ENCODE results near the gene ATRAID. TPM values are rescaled to one million over a fixed set of nuclear protein-coding genes. Genes with fewer than 3 reads are reported as not detected.
A peak's percentile ranks its signal among the peaks of the same experiment; 100 is the strongest.

ATRAID gene
- total RNA-seq, 1 experiment from 2014 or later, result 97.2 TPM

DNA sequence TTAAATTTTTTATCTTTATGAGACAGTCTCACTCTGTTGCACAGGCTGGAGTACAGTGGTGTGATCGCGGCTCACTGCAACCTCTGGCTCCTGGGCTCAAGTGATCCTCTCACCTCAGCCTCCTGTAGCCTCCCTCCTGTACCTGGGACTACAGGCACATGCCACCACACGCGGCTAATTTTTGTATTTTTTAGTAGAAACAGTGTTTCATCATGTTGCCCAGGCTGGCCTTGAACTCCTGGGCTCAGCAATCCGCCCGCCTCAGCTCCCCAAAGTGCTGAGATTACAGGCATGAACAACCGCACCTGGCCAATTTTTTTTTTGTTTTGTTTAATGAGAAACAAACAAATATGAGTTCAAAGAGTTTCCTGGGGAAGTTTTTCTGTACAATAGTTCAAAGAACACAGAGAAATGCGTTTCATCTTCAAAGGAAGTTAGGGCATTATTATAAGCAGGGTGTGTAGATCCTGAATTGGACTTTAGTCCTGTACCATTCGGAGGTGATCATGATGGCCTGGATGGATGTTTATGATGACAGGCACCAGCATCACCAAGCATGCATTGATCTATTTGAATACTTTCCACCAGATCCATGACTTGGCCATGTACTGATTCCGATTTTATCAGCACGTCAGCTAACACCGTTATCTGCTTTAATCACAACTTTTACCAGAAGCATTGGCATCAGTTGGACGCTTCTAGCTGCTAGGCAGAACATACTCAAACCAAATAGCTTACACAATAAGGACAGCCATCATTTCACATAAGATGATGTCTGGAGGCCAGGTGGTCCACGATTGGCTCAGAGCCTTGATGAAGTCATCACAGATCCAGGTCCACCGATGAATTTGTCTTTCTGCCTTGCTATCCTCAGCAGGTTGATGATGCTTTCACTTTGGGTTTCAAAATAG lies 34.1 kb upstream of the ATRAID start:
- TF ChIP-seq CREB1 (CRISPR knock-in tag; IDR thresholded peaks at IDR 0.05), result no peak
- TF ChIP-seq GABPB1 (CRISPR knock-in tag; IDR thresholded peaks at IDR 0.05), result peak; percentile 98
- TF ChIP-seq, protein P1, sequence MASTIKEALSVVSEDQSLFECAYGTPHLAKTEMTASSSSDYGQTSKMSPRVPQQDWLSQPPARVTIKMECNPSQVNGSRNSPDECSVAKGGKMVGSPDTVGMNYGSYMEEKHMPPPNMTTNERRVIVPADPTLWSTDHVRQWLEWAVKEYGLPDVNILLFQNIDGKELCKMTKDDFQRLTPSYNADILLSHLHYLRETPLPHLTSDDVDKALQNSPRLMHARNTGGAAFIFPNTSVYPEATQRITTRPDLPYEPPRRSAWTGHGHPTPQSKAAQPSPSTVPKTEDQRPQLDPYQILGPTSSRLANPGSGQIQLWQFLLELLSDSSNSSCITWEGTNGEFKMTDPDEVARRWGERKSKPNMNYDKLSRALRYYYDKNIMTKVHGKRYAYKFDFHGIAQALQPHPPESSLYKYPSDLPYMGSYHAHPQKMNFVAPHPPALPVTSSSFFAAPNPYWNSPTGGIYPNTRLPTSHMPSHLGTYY (CRISPR knock-in tag; IDR thresholded peaks at IDR 0.05), result no peak
- CTCF ChIA-PET, result interaction anchor here (1.1 to 2.1 kb wide), 2 partner anchors 14 to 44 kb away, joined by 4 to 12 read pairs; partner anchors contain the start of gene PREB
- Mint-ChIP-seq H3K27me3 (ENCODE audit: low read depth) (peaks cover 5% of the 10 kb centered on the region; the same call in 1 of the 2 replicates), H3K9me3 (no peaks in the 10 kb centered on the region), H3K4me1 (no peaks in the 10 kb centered on the region), H3K27ac (no peak overlapping the region), H3K4me3 (no peak overlapping the region), H3K36me3 (no peaks in the 10 kb centered on the region)
- DNase-seq (ENCODE audit: low spot score) (no peak), ATAC-seq (no peak)
- POLR2A ChIA-PET, result no interaction called here

DNA sequence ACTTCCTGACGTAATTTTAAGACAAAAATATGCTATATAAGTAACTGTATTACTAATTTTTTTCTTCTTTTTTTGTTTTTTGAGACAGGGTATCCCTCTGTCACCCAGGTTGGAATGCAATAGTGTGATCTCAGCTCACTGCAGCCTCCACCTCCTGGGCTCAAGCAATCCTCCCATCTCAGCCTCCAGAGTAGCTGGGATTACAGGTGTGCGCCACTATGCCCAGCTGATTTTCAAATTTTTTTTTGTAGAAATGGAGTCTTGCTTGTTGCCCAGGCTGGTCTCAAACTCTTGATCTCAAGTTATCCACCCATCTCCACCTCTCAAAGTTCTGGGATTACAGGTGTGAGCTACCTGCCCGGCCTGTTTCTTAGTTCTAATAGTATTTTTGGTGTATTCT lies 33.4 kb upstream of the ATRAID start:
- no peaks in the 10 kb centered on the region for H3K4me1 Mint-ChIP-seq
- H3K27me3 Mint-ChIP-seq (ENCODE audit: low read depth), result peaks cover 6% of the 10 kb centered on the region
- H3K9me3 Mint-ChIP-seq, result no peaks in the 10 kb centered on the region
- POLR2A ChIA-PET, result no interaction called here
- ATAC-seq, result no peak
- DNase-seq (ENCODE audit: low spot score), result no peak
- H3K36me3 Mint-ChIP-seq, result no peaks in the 10 kb centered on the region
- H3K4me3 Mint-ChIP-seq, result no peak overlapping the region
- TF ChIP-seq JUN (CRISPR knock-in tag; IDR thresholded peaks at IDR 0.05), result no peak
- TF ChIP-seq ATF1 (CRISPR knock-in tag; IDR thresholded peaks at IDR 0.05), result no peak
- TF ChIP-seq ZNF263 (CRISPR knock-in tag; IDR thresholded peaks at IDR 0.05; ENCODE audit: low read depth), result no peak
- TF ChIP-seq, protein P2, sequence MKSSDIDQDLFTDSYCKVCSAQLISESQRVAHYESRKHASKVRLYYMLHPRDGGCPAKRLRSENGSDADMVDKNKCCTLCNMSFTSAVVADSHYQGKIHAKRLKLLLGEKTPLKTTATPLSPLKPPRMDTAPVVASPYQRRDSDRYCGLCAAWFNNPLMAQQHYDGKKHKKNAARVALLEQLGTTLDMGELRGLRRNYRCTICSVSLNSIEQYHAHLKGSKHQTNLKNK (CRISPR knock-in tag; IDR thresholded peaks at IDR 0.05), result no peak
- no peak for TF ChIP-seq PRRX2 (CRISPR knock-in tag; IDR thresholded peaks at IDR 0.05)
- TF ChIP-seq, protein P3, sequence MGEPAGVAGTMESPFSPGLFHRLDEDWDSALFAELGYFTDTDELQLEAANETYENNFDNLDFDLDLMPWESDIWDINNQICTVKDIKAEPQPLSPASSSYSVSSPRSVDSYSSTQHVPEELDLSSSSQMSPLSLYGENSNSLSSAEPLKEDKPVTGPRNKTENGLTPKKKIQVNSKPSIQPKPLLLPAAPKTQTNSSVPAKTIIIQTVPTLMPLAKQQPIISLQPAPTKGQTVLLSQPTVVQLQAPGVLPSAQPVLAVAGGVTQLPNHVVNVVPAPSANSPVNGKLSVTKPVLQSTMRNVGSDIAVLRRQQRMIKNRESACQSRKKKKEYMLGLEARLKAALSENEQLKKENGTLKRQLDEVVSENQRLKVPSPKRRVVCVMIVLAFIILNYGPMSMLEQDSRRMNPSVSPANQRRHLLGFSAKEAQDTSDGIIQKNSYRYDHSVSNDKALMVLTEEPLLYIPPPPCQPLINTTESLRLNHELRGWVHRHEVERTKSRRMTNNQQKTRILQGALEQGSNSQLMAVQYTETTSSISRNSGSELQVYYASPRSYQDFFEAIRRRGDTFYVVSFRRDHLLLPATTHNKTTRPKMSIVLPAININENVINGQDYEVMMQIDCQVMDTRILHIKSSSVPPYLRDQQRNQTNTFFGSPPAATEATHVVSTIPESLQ (CRISPR knock-in tag; IDR thresholded peaks at IDR 0.05), result no peak
- TF ChIP-seq GABPB1 (CRISPR knock-in tag; IDR thresholded peaks at IDR 0.05), result no peak
- TF ChIP-seq, protein P1 (CRISPR knock-in tag; IDR thresholded peaks at IDR 0.05), result no peak
- TF ChIP-seq GRHL2 (CRISPR knock-in tag; IDR thresholded peaks at IDR 0.05; ENCODE audit: insufficient replicate concordance, severe bottlenecking), result no peak
- TF ChIP-seq ZBTB21 (CRISPR knock-in tag; IDR thresholded peaks at IDR 0.05; ENCODE audit: borderline replicate concordance), result no peak
- no peak for TF ChIP-seq NR1H2 (CRISPR knock-in tag; IDR thresholded peaks at IDR 0.05)
- no peak for TF ChIP-seq SMAD3 (CRISPR knock-in tag; IDR thresholded peaks at IDR 0.05; ENCODE audit: borderline replicate concordance)
- no peak for TF ChIP-seq ZNF219 (CRISPR knock-in tag; IDR thresholded peaks at IDR 0.05; ENCODE audit: borderline replicate concordance)
- no peak for TF ChIP-seq HMGA2 (CRISPR knock-in tag; IDR thresholded peaks at IDR 0.05)
- no peak for TF ChIP-seq TCF7 (CRISPR knock-in tag; IDR thresholded peaks at IDR 0.05; ENCODE audit: low read depth)
- no peak for TF ChIP-seq MXD4 (CRISPR knock-in tag; IDR thresholded peaks at IDR 0.05; ENCODE audit: borderline replicate concordance)
- no peak overlapping the region for H3K27ac Mint-ChIP-seq
- CTCF ChIA-PET, result interaction anchor here (1.1 kb wide), 1 partner anchor 13 kb away, joined by 4 read pairs; no protein-coding TSS in a partner anchor
